Endothelial cell (in vitro differentiated cells): ENCODE data around the gene H2BK1. TPM values are rescaled to one million over a fixed set of nuclear protein-coding genes. Genes with fewer than 3 reads are reported as not detected.
A peak's percentile ranks its signal among the peaks of the same experiment; 100 is the strongest.

Experiments
- DNase-seq: peaks from one replicate; pipeline ENCODE4 v3.0.0; 2021; ENCODE audit warnings: low spot score
- H3K27ac Mint-ChIP-seq: one replicate; pipeline ENCODE4 v1.8.0; 2021; ENCODE audit warnings: mixed read lengths, inconsistent platforms; ENCODE audit not compliant: unreplicated experiment
- H3K27me3 Mint-ChIP-seq: one replicate; pipeline ENCODE4 v1.8.0; 2021; ENCODE audit warnings: mild to moderate bottlenecking, moderate library complexity, mixed read lengths, inconsistent platforms; ENCODE audit not compliant: unreplicated experiment
- H3K36me3 Mint-ChIP-seq: one replicate; pipeline ENCODE4 v1.8.0; 2021; ENCODE audit warnings: mild to moderate bottlenecking, low read depth, mixed read lengths, inconsistent platforms; ENCODE audit not compliant: unreplicated experiment
- H3K4me1 Mint-ChIP-seq: one replicate; pipeline ENCODE4 v1.8.0; 2021; ENCODE audit warnings: mild to moderate bottlenecking, mixed read lengths, inconsistent platforms; ENCODE audit not compliant: unreplicated experiment
- H3K4me3 Mint-ChIP-seq: one replicate; pipeline ENCODE4 v1.8.0; 2021; ENCODE audit warnings: mild to moderate bottlenecking, mixed read lengths, inconsistent platforms; ENCODE audit not compliant: unreplicated experiment
- H3K9me3 Mint-ChIP-seq: one replicate; pipeline ENCODE4 v1.8.0; 2021; ENCODE audit warnings: mixed read lengths, inconsistent platforms; ENCODE audit not compliant: unreplicated experiment
- CTCF ChIP-seq: fragments of 200-600 bp; sonication (generic); IDR thresholded peaks from one replicate; pipeline ENCODE4 v1.5.0; 2021; ENCODE audit warnings: antibody characterized with exemption; ENCODE audit not compliant: unreplicated experiment
- long read RNA-seq: library from polyadenylated mRNA; unstranded; transcript quantifications from one replicate; pipeline ENCODE4 v2.0.0, GENCODE V29; 2020; ENCODE audit not compliant: unreplicated experiment
- total RNA-seq: library from RNA; stranded (reverse); fragmentation: NEBNext Ultra II Directional; extraction: Animal tissue kit (Norgen Biotek cat#: 25700); gene quantifications from one replicate; pipeline ENCODE4 v1.2.1, GENCODE V29; 2021; ENCODE audit not compliant: unreplicated experiment

The H2BK1 gene
- not detected for total RNA-seq
- long read RNA-seq, result 0 reads

GRCh38 chr7:151210087-151210854 lies at the start of gene H2BK1:
TSS of gene H2BK1 (minus strand) at chr7:151210488. CDS start at chr7:151210318, 170 bp downstream.
- peaks cover 5% of the 10 kb centered on the region for H3K27me3 Mint-ChIP-seq
- no peak for TF ChIP-seq CTCF
- DNase-seq, result no peak

GRCh38 chr7:151257990-151258389 lies 47.7 kb upstream of the H2BK1 start:
- Mint-ChIP-seq H3K9me3 (no peaks in the 10 kb centered on the region), H3K27ac (no peak overlapping the region), H3K27me3 (peaks cover 20% of the 10 kb centered on the region), H3K4me1 (peaks cover 4% of the 10 kb centered on the region), H3K36me3 (peaks cover 10% of the 10 kb centered on the region), H3K4me3 (no peak overlapping the region)
- no peak for DNase-seq
- no peak for TF ChIP-seq CTCF

More at GRCh38 chr7:151210087-151210854, at the start of gene H2BK1:
- Mint-ChIP-seq H3K4me3 (peak within 1 kb of the TSS; percentile 2), H3K4me1 (no peaks in the 10 kb centered on the region), H3K36me3 (peaks cover 31% of the 10 kb centered on the region), H3K27ac (peak within 1 kb of the TSS; percentile 55), H3K9me3 (no peaks in the 10 kb centered on the region)

GRCh38 chr7:151256410-151257045 lies 46.2 kb upstream of the H2BK1 start:
- DNase-seq, result no peak
- H3K27ac Mint-ChIP-seq, result peak overlapping the region; percentile 40
- H3K9me3 Mint-ChIP-seq, result no peaks in the 10 kb centered on the region
- TF ChIP-seq CTCF, result no peak
- peaks cover 10% of the 10 kb centered on the region for H3K36me3 Mint-ChIP-seq
- peaks cover 27% of the 10 kb centered on the region for H3K27me3 Mint-ChIP-seq
- peaks cover 11% of the 10 kb centered on the region for H3K4me1 Mint-ChIP-seq
- H3K4me3 Mint-ChIP-seq, result no peak overlapping the region

- Mint-ChIP-seq H3K36me3 (peaks cover 10% of the 10 kb centered on the region), H3K27me3 (peaks cover 36% of the 10 kb centered on the region), H3K4me1 (peaks cover 19% of the 10 kb centered on the region), H3K9me3 (no peaks in the 10 kb centered on the region), H3K27ac (no peak overlapping the region), H3K4me3 (peak overlapping the region; percentile 37)
- no peak for DNase-seq
- TF ChIP-seq CTCF, result no peak
These were observed 45.1 kb upstream of the H2BK1 start for GRCh38 chr7:151255390-151255789.

GRCh38 chr7:151254851-151255250 lies 44.6 kb upstream of the H2BK1 start:
- peaks cover 25% of the 10 kb centered on the region for H3K4me1 Mint-ChIP-seq
- peaks cover 10% of the 10 kb centered on the region for H3K36me3 Mint-ChIP-seq
- no peak overlapping the region for H3K4me3 Mint-ChIP-seq
- no peak for DNase-seq
- no peaks in the 10 kb centered on the region for H3K9me3 Mint-ChIP-seq
- H3K27me3 Mint-ChIP-seq, result peaks cover 41% of the 10 kb centered on the region
- TF ChIP-seq CTCF, result no peak
- no peak overlapping the region for H3K27ac Mint-ChIP-seq
